ENCODE measurements around the gene KRTAP5-6. TPM values are rescaled to one million over a fixed set of nuclear protein-coding genes. Genes with fewer than 3 reads are reported as not detected.

KRTAP5-6 gene
- total RNA-seq, 2 donors from 2014 or later, result not detected

DNA sequence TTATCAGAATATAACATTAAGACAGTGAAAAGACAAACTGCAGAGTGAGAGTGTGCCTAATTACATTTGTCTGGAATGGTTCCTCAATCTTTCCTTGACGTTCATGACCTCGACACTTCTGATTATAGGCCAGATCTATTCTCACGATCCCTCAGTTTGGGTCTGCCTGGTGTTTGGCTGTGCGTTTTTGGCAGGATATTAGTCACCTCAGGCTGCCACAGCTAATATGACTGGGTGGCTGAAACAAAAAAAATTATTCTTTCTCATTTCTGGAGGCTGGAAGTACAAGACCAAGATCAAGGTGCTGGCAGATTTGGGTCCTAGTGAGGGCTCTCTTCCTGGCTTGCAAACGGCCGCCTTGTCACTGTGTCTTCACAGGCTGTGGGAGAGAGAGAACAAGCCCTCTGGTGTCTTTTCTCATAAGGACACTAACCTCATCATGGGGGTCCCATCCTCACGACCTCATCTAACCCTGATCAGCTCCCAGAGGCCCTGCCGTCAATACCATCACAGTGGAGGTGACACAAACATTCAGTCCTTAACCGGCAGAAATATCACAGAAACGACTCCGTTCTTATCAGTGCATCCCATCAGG, 30.2 kb downstream of the KRTAP5-6 start:
- Histone ChIP-seq H3K9me3 (no peaks in the 10 kb centered on the region), H3K4me1 (replicated peaks) (no peaks in the 10 kb centered on the region), H3K27me3 (replicated peaks; ENCODE audit: insufficient read depth) (peaks cover 3% of the 10 kb centered on the region), H3K4me3 (no peak overlapping the region), H3K36me3 (no peaks in the 10 kb centered on the region), H3K27ac (no peak overlapping the region)
- WGBS, result 59% methylated on average over 11 of the region's 11 CpGs
- TF ChIP-seq POLR2AphosphoS5 (IDR thresholded peaks at IDR 0.05), result no peak
- no peak for TF ChIP-seq POLR2A (IDR thresholded peaks at IDR 0.05)
- DNase-seq (ENCODE audit: low spot score), result no peak
- intact Hi-C loops (cut with DNase I), result no loop called here

- Histone ChIP-seq H3K27me3 (replicated peaks; ENCODE audit: insufficient read depth) (peaks cover 3% of the 10 kb centered on the region), H3K27ac (no peak overlapping the region), H3K4me1 (replicated peaks) (no peaks in the 10 kb centered on the region), H3K4me3 (no peak overlapping the region), H3K9me3 (no peaks in the 10 kb centered on the region), H3K36me3 (no peaks in the 10 kb centered on the region)
- intact Hi-C loops (cut with DNase I), result no loop called here
- no peak for TF ChIP-seq POLR2AphosphoS5 (IDR thresholded peaks at IDR 0.05)
- no peak for TF ChIP-seq POLR2A (IDR thresholded peaks at IDR 0.05)
- no peak for TF ChIP-seq CTCF (IDR thresholded peaks at IDR 0.05)
- DNase-seq (ENCODE audit: low spot score), result no peak
- 55% methylated on average over 9 of the region's 9 CpGs for WGBS
Observed at GRCh38 chr11:1727861-1728260, 30.9 kb downstream of the KRTAP5-6 start.

- Histone ChIP-seq H3K9me3 (no peaks in the 10 kb centered on the region), H3K27ac (no peak overlapping the region), H3K36me3 (no peaks in the 10 kb centered on the region), H3K4me3 (no peak overlapping the region), H3K27me3 (replicated peaks; ENCODE audit: insufficient read depth) (peaks cover 4% of the 10 kb centered on the region), H3K4me1 (replicated peaks) (no peaks in the 10 kb centered on the region)
- WGBS, result 53% methylated on average over 4 of the region's 4 CpGs
- DNase-seq (ENCODE audit: low spot score), result no peak
- intact Hi-C loops (cut with DNase I), result no loop called here
- TF ChIP-seq POLR2AphosphoS5 (IDR thresholded peaks at IDR 0.05) (no peak), POLR2A (IDR thresholded peaks at IDR 0.05) (no peak), CTCF (IDR thresholded peaks at IDR 0.05) (no peak)
Observed at GRCh38 chr11:1728301-1728700, 31.3 kb downstream of the KRTAP5-6 start.

- intact Hi-C loops (cut with DNase I), result no loop called here
- WGBS, result 83% methylated on average over 25 of the region's 25 CpGs
- peaks cover 8% of the 10 kb centered on the region for H3K27me3 ChIP-seq (replicated peaks; ENCODE audit: insufficient read depth)
Observed at GRCh38 chr11:1728931-1729691, 32.1 kb downstream of the KRTAP5-6 start.

GRCh38 chr11:1729692-1730011, 32.7 kb downstream of the KRTAP5-6 start:
- no peak overlapping the region for H3K27ac ChIP-seq
- no peaks in the 10 kb centered on the region for H3K36me3 ChIP-seq
- 41% methylated on average over 9 of the region's 9 CpGs for WGBS
- H3K9me3 ChIP-seq, result no peaks in the 10 kb centered on the region
- H3K4me3 ChIP-seq, result no peak overlapping the region
- H3K27me3 ChIP-seq (replicated peaks; ENCODE audit: insufficient read depth), result peaks cover 10% of the 10 kb centered on the region
- DNase-seq (ENCODE audit: low spot score), result no peak
- no peaks in the 10 kb centered on the region for H3K4me1 ChIP-seq (replicated peaks)
- no peak for TF ChIP-seq POLR2A (IDR thresholded peaks at IDR 0.05)
- no peak for TF ChIP-seq POLR2AphosphoS5 (IDR thresholded peaks at IDR 0.05)
- no peak for TF ChIP-seq CTCF (IDR thresholded peaks at IDR 0.05)
- intact Hi-C loops (cut with DNase I), result no loop called here

More at GRCh38 chr11:1728931-1729691, 32.1 kb downstream of the KRTAP5-6 start:
- H3K4me1 ChIP-seq (replicated peaks), result no peaks in the 10 kb centered on the region
- no peak for DNase-seq (ENCODE audit: low spot score)
- no peak for TF ChIP-seq POLR2A (IDR thresholded peaks at IDR 0.05)
- H3K9me3 ChIP-seq, result no peaks in the 10 kb centered on the region
- no peak overlapping the region for H3K27ac ChIP-seq
- H3K4me3 ChIP-seq, result no peak overlapping the region
- H3K36me3 ChIP-seq, result no peaks in the 10 kb centered on the region

Data from prostate gland (tissue), 2 donors.